Measurements from ENCODE around the gene WDR83.

GRCh38 chr19:12703046-12703445 is 36.4 kb downstream of the WDR83 start:
- TF ChIP-seq CTCF (conservative IDR thresholded peaks at IDR 0.05; ENCODE audit: low read depth, low read length) (no peak), EZH2 (IDR thresholded peaks at IDR 0.05; ENCODE audit: borderline replicate concordance, low read depth, low read length, poor library complexity, severe bottlenecking) (no peak)

All from A673 (cell line).